ENCODE data around the gene CTNNA2. TPM values are rescaled to one million over a fixed set of nuclear protein-coding genes. Genes with fewer than 3 reads are reported as not detected.

CTNNA2 gene
- total and polyA plus RNA-seq, 9 of the 15 experiments (the other 6 are each of a cell fraction or from before 2014, with no cell fraction given), result 0.03 to 0.40 (median 0.15) TPM

DNA sequence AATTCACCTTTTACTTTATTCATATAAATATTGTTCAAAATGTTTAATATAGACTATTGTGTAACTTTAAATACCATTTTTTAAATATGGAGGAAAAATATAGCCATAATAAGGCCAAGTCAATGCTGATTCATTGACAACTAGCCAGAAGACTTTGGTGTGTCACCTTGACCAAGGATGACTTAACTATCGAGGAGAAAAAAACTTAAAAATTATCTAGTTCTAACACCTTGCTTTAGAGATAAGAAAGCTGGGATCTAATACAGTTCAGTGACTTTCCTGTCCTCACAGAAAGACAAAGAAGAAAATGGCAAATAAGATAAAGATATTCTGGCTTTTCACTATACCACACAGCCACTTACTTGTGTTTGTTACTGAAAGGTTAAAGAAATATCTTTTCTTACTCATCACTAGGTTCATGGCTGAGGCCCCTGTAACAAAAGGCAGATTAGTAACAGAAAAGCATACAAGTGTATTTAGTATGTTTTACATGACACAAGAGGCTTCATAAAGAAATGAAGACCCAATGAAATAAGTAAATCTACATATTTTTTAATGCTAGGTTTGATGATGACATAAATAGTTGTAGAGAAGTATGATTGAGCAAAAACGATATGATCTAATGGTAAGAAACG lies 857.6 kb downstream of the CTNNA2 start (continued):
- TF ChIP-seq BRD9 (IDR thresholded peaks at IDR 0.05; ENCODE audit: low read depth, partially characterized antibody) (peak; percentile 57), SMARCA4 (IDR thresholded peaks at IDR 0.05) (peak; percentile 94), POLR2AphosphoS5 (IDR thresholded peaks at IDR 0.05; ENCODE audit: control insufficient read depth, insufficient read depth, low read depth, low read length) (0 out of 2 replicates have a peak, but pooled peaks have one; percentile 36), MAFF (IDR thresholded peaks at IDR 0.05; ENCODE audit: low read length) (peak; percentile 23; the same call in 1 of the 2 replicates), KDM1A (IDR thresholded peaks at IDR 0.05) (peak; percentile 43 to 59; a peak in 3 of 4 replicates), SMARCC2 (IDR thresholded peaks at IDR 0.05; ENCODE audit: low read depth) (peak; percentile 92), KLF16 (IDR thresholded peaks at IDR 0.05) (peak; percentile 55; the same call in 1 of the 2 replicates), OTX1 (CRISPR knock-in tag; IDR thresholded peaks at IDR 0.05) (no peak), PML (IDR thresholded peaks at IDR 0.05; ENCODE audit: low read length) (peak; percentile 84), ASH1L (IDR thresholded peaks at IDR 0.05; ENCODE audit: borderline replicate concordance, low read depth, partially characterized antibody) (no peak), CXXC5 (CRISPR knock-in tag; IDR thresholded peaks at IDR 0.05) (no peak), HDAC3 (IDR thresholded peaks at IDR 0.05; ENCODE audit: borderline replicate concordance, partially characterized antibody) (peak; percentile 82), HDAC8 (tag; IDR thresholded peaks at IDR 0.05) (no peak), SIRT6 (IDR thresholded peaks at IDR 0.05; ENCODE audit: low read depth, low read length) (no peak), DPF2 (IDR thresholded peaks at IDR 0.05) (peak; percentile 95), GTF2E2 (tag; IDR thresholded peaks at IDR 0.05) (no peak), NCOA2 (IDR thresholded peaks at IDR 0.05; ENCODE audit: partially characterized antibody in 2 of 2) (peak; percentile 52 to 60), GATA2 (CRISPR knock-in tag; IDR thresholded peaks at IDR 0.05) (peak; percentile 56; the same call in 1 of the 2 replicates)
- TF ChIP-seq, protein P1, sequence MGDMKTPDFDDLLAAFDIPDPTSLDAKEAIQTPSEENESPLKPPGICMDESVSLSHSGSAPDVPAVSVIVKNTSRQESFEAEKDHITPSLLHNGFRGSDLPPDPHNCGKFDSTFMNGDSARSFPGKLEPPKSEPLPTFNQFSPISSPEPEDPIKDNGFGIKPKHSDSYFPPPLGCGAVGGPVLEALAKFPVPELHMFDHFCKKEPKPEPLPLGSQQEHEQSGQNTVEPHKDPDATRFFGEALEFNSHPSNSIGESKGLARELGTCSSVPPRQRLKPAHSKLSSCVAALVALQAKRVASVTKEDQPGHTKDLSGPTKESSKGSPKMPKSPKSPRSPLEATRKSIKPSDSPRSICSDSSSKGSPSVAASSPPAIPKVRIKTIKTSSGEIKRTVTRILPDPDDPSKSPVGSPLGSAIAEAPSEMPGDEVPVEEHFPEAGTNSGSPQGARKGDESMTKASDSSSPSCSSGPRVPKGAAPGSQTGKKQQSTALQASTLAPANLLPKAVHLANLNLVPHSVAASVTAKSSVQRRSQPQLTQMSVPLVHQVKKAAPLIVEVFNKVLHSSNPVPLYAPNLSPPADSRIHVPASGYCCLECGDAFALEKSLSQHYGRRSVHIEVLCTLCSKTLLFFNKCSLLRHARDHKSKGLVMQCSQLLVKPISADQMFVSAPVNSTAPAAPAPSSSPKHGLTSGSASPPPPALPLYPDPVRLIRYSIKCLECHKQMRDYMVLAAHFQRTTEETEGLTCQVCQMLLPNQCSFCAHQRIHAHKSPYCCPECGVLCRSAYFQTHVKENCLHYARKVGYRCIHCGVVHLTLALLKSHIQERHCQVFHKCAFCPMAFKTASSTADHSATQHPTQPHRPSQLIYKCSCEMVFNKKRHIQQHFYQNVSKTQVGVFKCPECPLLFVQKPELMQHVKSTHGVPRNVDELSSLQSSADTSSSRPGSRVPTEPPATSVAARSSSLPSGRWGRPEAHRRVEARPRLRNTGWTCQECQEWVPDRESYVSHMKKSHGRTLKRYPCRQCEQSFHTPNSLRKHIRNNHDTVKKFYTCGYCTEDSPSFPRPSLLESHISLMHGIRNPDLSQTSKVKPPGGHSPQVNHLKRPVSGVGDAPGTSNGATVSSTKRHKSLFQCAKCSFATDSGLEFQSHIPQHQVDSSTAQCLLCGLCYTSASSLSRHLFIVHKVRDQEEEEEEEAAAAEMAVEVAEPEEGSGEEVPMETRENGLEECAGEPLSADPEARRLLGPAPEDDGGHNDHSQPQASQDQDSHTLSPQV (IDR thresholded peaks at IDR 0.05), result peak; percentile 58; the same call in 1 of the 2 replicates
- TF ChIP-seq, protein P2, sequence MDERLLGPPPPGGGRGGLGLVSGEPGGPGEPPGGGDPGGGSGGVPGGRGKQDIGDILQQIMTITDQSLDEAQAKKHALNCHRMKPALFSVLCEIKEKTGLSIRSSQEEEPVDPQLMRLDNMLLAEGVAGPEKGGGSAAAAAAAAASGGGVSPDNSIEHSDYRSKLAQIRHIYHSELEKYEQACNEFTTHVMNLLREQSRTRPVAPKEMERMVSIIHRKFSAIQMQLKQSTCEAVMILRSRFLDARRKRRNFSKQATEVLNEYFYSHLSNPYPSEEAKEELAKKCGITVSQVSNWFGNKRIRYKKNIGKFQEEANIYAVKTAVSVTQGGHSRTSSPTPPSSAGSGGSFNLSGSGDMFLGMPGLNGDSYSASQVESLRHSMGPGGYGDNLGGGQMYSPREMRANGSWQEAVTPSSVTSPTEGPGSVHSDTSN (CRISPR knock-in tag; IDR thresholded peaks at IDR 0.05; ENCODE audit: low read depth), result no peak
- TF ChIP-seq, protein P2 (tag; conservative IDR thresholded peaks at IDR 0.05; ENCODE audit: low read depth), result 0 out of 2 replicates have a peak, but pooled peaks have one; percentile 11
- TF ChIP-seq, protein P3, sequence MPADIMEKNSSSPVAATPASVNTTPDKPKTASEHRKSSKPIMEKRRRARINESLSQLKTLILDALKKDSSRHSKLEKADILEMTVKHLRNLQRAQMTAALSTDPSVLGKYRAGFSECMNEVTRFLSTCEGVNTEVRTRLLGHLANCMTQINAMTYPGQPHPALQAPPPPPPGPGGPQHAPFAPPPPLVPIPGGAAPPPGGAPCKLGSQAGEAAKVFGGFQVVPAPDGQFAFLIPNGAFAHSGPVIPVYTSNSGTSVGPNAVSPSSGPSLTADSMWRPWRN (IDR thresholded peaks at IDR 0.05; ENCODE audit: low read depth), result peak; percentile 51; the same call in 1 of the 2 replicates

All from K562 (cell line).